Measurements from ENCODE around the gene DCAF10. TPM values are rescaled to one million over a fixed set of nuclear protein-coding genes. Genes with fewer than 3 reads are reported as not detected.
A peak's percentile ranks its signal among the peaks of the same experiment; 100 is the strongest.

The DCAF10 gene
- polyA plus RNA-seq, 1 donor (not counting 4 experiments of a cell fraction or from before 2014, with no cell fraction given) = 29.2 TPM

DNA sequence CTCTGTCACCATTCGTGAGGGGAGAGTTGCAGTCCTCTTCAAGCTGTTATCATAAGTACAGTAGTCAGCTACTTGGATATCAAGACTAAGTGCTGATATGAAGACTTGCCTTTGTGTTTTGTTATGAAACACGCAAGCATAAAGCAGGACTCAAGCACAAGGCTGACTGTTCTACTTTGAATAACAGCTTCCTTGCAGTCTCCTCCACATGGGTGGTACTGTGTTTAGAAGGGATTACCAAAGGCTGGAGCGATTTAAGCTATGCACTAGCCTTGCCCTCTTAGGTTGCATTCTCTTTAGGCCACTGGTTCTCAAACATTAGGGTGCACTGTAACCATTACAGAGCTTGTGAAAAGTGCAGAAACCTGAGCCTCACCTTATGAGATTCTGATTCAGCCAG is 61.9 kb downstream of the DCAF10 start:
- Histone ChIP-seq H3K27me3 (ENCODE audit: control insufficient read depth, extremely low read depth, insufficient read depth, low read length) (no peaks in the 10 kb centered on the region), H3K4me1 (ENCODE audit: control insufficient read depth, extremely low read depth, insufficient read depth, low read length) (no peaks in the 10 kb centered on the region), H3K9me1 (ENCODE audit: control insufficient read depth, extremely low read depth, insufficient read depth, low read length) (no peaks in the 10 kb centered on the region), H2AFZ (ENCODE audit: control insufficient read depth, low read length) (no peak overlapping the region), H3K9ac (ENCODE audit: control insufficient read depth, extremely low read depth, insufficient read depth, low read length) (no peak overlapping the region), H3K4me3 (ENCODE audit: control insufficient read depth in 2 of 3, extremely low read depth in 1 of 3, insufficient read depth in 2 of 3, low read depth in 1 of 3, low read length in 3 of 3) (no peak overlapping the region), H3K36me3 (ENCODE audit: control insufficient read depth in 2 of 2, extremely low read depth in 1 of 2, insufficient read depth in 2 of 2, low read length in 2 of 2) (peaks cover 16 to 19% of the 10 kb centered on the region in 2 experiments), H4K20me1 (ENCODE audit: control insufficient read depth, extremely low read depth, insufficient read depth, low read length) (no peaks in the 10 kb centered on the region), H3K9me3 (ENCODE audit: control insufficient read depth, low read depth, low read length) (no peaks in the 10 kb centered on the region), H3K79me2 (ENCODE audit: control insufficient read depth, insufficient read depth, low read length) (no peaks in the 10 kb centered on the region), H3K4me2 (ENCODE audit: control insufficient read depth, extremely low read depth, insufficient read depth, low read depth, low read length) (no peak overlapping the region), H3K27ac (ENCODE audit: control insufficient read depth, insufficient read depth, low read length) (no peak overlapping the region)
- dilution Hi-C loops (cut with MboI; ENCODE audit: extremely low pct_ligation_motif_present, low sequenced_read_pairs) = no loop called here
- DNase-seq (ENCODE audit: low read depth, low spot score) (no peak), FAIRE-seq (peak; percentile 48)
- TF ChIP-seq, protein P1, sequence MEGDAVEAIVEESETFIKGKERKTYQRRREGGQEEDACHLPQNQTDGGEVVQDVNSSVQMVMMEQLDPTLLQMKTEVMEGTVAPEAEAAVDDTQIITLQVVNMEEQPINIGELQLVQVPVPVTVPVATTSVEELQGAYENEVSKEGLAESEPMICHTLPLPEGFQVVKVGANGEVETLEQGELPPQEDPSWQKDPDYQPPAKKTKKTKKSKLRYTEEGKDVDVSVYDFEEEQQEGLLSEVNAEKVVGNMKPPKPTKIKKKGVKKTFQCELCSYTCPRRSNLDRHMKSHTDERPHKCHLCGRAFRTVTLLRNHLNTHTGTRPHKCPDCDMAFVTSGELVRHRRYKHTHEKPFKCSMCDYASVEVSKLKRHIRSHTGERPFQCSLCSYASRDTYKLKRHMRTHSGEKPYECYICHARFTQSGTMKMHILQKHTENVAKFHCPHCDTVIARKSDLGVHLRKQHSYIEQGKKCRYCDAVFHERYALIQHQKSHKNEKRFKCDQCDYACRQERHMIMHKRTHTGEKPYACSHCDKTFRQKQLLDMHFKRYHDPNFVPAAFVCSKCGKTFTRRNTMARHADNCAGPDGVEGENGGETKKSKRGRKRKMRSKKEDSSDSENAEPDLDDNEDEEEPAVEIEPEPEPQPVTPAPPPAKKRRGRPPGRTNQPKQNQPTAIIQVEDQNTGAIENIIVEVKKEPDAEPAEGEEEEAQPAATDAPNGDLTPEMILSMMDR (optimal IDR thresholded peaks at IDR 0.05 in 1 of 3, IDR thresholded peaks at IDR 0.05 in 1 of 3, conservative IDR thresholded peaks at IDR 0.05 in 1 of 3; ENCODE audit: extremely low read depth in 1 of 3, insufficient read depth in 2 of 3, low read length in 3 of 3) = no peak
- TF ChIP-seq EZH2 (IDR thresholded peaks at IDR 0.05; ENCODE audit: low read length) = no peak

DNA sequence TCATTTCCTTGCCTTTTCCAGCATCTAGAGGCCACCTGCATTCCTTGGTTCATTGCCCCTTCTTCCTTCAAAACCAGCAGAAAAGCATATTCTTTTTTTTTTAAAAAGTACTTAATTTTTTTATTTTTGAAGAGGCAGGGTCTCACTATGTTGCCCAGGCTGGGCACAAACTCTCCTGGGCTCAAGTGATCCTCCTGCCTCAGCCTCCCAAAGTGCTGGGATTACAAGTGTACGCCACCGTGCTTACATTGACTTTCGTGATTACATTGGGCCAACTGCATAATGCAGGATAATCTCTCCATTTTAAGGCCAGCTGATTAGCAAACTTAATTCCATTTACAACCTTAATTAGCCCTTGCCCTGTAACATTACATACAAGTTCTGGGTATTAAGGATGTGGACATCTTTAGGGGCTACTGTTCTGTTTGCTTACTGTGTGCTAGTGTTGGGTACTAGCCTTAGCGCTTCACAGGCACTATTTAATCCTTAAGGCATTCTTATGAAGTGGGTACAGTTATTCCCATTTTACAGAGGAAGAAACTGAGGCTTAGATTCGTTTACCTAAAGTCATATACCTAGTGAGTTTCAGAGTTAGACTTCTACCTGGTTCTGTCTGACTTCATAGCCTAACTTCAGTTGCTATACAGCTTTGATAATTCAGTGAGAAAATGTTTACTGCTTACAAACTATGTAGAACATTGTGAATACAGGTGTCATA is 69.6 kb downstream of the DCAF10 start:
- Histone ChIP-seq H3K9ac (ENCODE audit: control insufficient read depth, extremely low read depth, insufficient read depth, low read length) (no peak overlapping the region), H2AFZ (ENCODE audit: control insufficient read depth, low read length) (no peak overlapping the region), H3K36me3 (ENCODE audit: control insufficient read depth in 2 of 2, extremely low read depth in 1 of 2, insufficient read depth in 2 of 2, low read length in 2 of 2) (no peaks in the 10 kb centered on the region), H3K79me2 (ENCODE audit: control insufficient read depth, insufficient read depth, low read length) (no peaks in the 10 kb centered on the region), H4K20me1 (ENCODE audit: control insufficient read depth, extremely low read depth, insufficient read depth, low read length) (no peaks in the 10 kb centered on the region), H3K9me3 (ENCODE audit: control insufficient read depth, low read depth, low read length) (no peaks in the 10 kb centered on the region), H3K9me1 (ENCODE audit: control insufficient read depth, extremely low read depth, insufficient read depth, low read length) (no peaks in the 10 kb centered on the region), H3K4me3 (ENCODE audit: control insufficient read depth in 2 of 3, extremely low read depth in 1 of 3, insufficient read depth in 2 of 3, low read depth in 1 of 3, low read length in 3 of 3) (no peak overlapping the region), H3K4me1 (ENCODE audit: control insufficient read depth, extremely low read depth, insufficient read depth, low read length) (no peaks in the 10 kb centered on the region), H3K4me2 (ENCODE audit: control insufficient read depth, extremely low read depth, insufficient read depth, low read depth, low read length) (no peak overlapping the region), H3K27me3 (ENCODE audit: control insufficient read depth, extremely low read depth, insufficient read depth, low read length) (no peaks in the 10 kb centered on the region), H3K27ac (ENCODE audit: control insufficient read depth, insufficient read depth, low read length) (no peak overlapping the region)
- DNase-seq (ENCODE audit: low read depth, low spot score) (no peak), FAIRE-seq (no peak)
- TF ChIP-seq, protein P1 (optimal IDR thresholded peaks at IDR 0.05 in 1 of 3, IDR thresholded peaks at IDR 0.05 in 1 of 3, conservative IDR thresholded peaks at IDR 0.05 in 1 of 3; ENCODE audit: extremely low read depth in 1 of 3, insufficient read depth in 2 of 3, low read length in 3 of 3) = no peak
- no peak for TF ChIP-seq EZH2 (IDR thresholded peaks at IDR 0.05; ENCODE audit: low read length)
- dilution Hi-C loops (cut with MboI; ENCODE audit: extremely low pct_ligation_motif_present, low sequenced_read_pairs) = no loop called here

Measured in keratinocyte (primary cell).